MM.1S (cell line): ENCODE data around the gene NUP98.

Experiments
- DNase-seq: peaks from one replicate; pipeline ENCODE4 v3.0.0-alpha.2; 2015
- H2AFZ ChIP-seq: fragments of 300-600 bp; sonication (generic); 2 replicates; pipeline ENCODE4 v1.6.0; 2016; ENCODE audit warnings: antibody characterized with exemption, low read length
- H3F3A ChIP-seq: fragments of 300-600 bp; sonication (generic); 2 replicates; pipeline ENCODE4 v1.6.1; 2016; ENCODE audit warnings: mild to moderate bottlenecking, antibody characterized with exemption, low read length, moderate library complexity, mixed read lengths; ENCODE audit not compliant: insufficient read depth
- H3K27ac ChIP-seq: fragments of 300-600 bp; sonication (generic); 2 replicates; pipeline ENCODE4 v1.5.1; 2016; ENCODE audit warnings: mild to moderate bottlenecking, low read length
- H3K27me3 ChIP-seq: fragments of 300-600 bp; sonication (generic); replicated peaks from 2 replicates; pipeline ENCODE4 v1.6.0; 2016; ENCODE audit warnings: low read length; ENCODE audit not compliant: insufficient read depth
- H3K36me3 ChIP-seq: fragments of 300-600 bp; sonication (generic); replicated peaks from 2 replicates; pipeline ENCODE4 v1.6.1; 2016; ENCODE audit warnings: mild to moderate bottlenecking, low read length, mixed read lengths; ENCODE audit not compliant: insufficient read depth
- H3K4me1 ChIP-seq: fragments of 300-600 bp; sonication (generic); 2 replicates; pipeline ENCODE4 v1.6.1; 2016; ENCODE audit warnings: low read length, mixed read lengths
- H3K4me2 ChIP-seq: fragments of 300-600 bp; sonication (generic); 2 replicates; pipeline ENCODE4 v1.6.0; 2016; ENCODE audit warnings: low read depth, low read length
- H3K4me3 ChIP-seq: fragments of 300-600 bp; sonication (generic); 2 replicates; pipeline ENCODE4 v1.5.1; 2016; ENCODE audit warnings: low read length, mixed read lengths
- H3K79me2 ChIP-seq: fragments of 300-600 bp; sonication (generic); 2 replicates; pipeline ENCODE4 v1.6.1; 2016; ENCODE audit warnings: mixed run types, low read length, mixed read lengths
- H3K9ac ChIP-seq: fragments of 300-600 bp; sonication (generic); 2 replicates; pipeline ENCODE4 v1.6.1; 2016; ENCODE audit warnings: low read length, mixed read lengths
- H3K9me2 ChIP-seq: fragments of 300-600 bp; sonication (generic); replicated peaks from 2 replicates; pipeline ENCODE4 v1.6.1; 2016; ENCODE audit warnings: mild to moderate bottlenecking, low read length, mixed read lengths; ENCODE audit not compliant: insufficient read depth
- H3K9me3 ChIP-seq: fragments of 300-600 bp; sonication (generic); replicated peaks from 2 replicates; pipeline ENCODE4 v1.6.1; 2016; ENCODE audit warnings: mild to moderate bottlenecking, low read length, mixed read lengths; ENCODE audit not compliant: insufficient read depth
- H4K20me1 ChIP-seq: fragments of 300-600 bp; sonication (generic); 2 replicates; pipeline ENCODE4 v1.6.1; 2016; ENCODE audit warnings: mild to moderate bottlenecking, low read length, moderate library complexity, mixed read lengths; ENCODE audit not compliant: insufficient read depth
- CTCF ChIP-seq: fragments of 300-600 bp; sonication (generic); IDR thresholded peaks from 2 replicates; pipeline ENCODE4 v1.5.1; 2016; ENCODE audit warnings: antibody characterized with exemption, low read length, mixed read lengths
- EZH2 ChIP-seq: fragments of 300-600 bp; sonication (generic); optimal IDR thresholded peaks from 2 replicates; pipeline ENCODE3; 2017; ENCODE audit warnings: low read depth, mild to moderate bottlenecking, antibody characterized with exemption, low read length, mixed read lengths
- EZH2phosphoT487 ChIP-seq: fragments of 300-600 bp; sonication (generic); IDR thresholded peaks from 2 replicates; pipeline ENCODE4 v1.6.1; 2018; ENCODE audit warnings: antibody characterized with exemption, low read length

The NUP98 gene

GRCh38 chr11:3626250-3626960 lies 170.9 kb downstream of the NUP98 start:
- no peak overlapping the region for H3K4me2 ChIP-seq
- no peaks in the 10 kb centered on the region for H3K4me1 ChIP-seq
- no peaks in the 10 kb centered on the region for H3K79me2 ChIP-seq
- TF ChIP-seq CTCF (no peak), EZH2phosphoT487 (no peak), EZH2 (no peak)
- no peak overlapping the region for H3K27ac ChIP-seq
- H3K27me3 ChIP-seq, result no peaks in the 10 kb centered on the region
- no peaks in the 10 kb centered on the region for H3K9me2 ChIP-seq
- H4K20me1 ChIP-seq, result no peaks in the 10 kb centered on the region
- H3K9ac ChIP-seq, result no peak overlapping the region
- no peaks in the 10 kb centered on the region for H3K36me3 ChIP-seq
- H2AFZ ChIP-seq, result no peak overlapping the region
- H3F3A ChIP-seq, result no peaks in the 10 kb centered on the region
- H3K9me3 ChIP-seq, result no peaks in the 10 kb centered on the region
- DNase-seq, result no peak
- no peak overlapping the region for H3K4me3 ChIP-seq
